Ovary (tissue), 3 donors: ENCODE measurements around the gene HIRA.

Experiments used
- POLR2A ChIP-seq: fragments of 450-650 bp; IDR thresholded peaks from one replicate; pipeline ENCODE4 v1.6.1; 2017; ENCODE audit warnings: antibody characterized with exemption, mild to moderate bottlenecking, moderate library complexity
- TF ChIP-seq, protein P1 (sequence below), 3 donors: fragments of 450-650 bp in 2 of 3; fragments of 200-600 bp in 1 of 3; IDR thresholded peaks; one replicate each; pipeline versions ENCODE4 v1.5.1 to v1.8.0; 2016 to 2022; ENCODE audit warnings: antibody characterized with exemption in 3 of 3, mild to moderate bottlenecking in 1 of 3
- donor health status: DM: no; HTN: no; CAD: no.

DNA sequence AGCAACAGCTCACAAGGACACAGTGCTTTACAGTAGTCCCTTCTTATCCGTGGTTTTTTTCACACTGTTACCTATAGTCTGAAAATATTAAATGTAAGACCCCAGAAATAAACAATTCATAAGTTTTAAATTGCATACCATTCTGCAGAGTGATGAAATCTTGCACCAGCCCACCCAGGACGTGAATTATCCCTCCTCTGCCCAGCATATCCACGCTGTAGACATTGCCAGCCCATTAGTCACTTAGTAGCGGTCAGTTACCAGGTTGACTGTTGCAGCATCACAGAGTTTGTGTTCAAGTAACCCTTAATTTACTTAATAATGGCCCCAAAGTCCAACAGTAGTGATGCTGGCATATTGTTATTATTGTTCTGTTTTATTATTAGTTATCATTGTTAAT is 143.6 kb downstream of the HIRA start:
- TF ChIP-seq, protein P1, sequence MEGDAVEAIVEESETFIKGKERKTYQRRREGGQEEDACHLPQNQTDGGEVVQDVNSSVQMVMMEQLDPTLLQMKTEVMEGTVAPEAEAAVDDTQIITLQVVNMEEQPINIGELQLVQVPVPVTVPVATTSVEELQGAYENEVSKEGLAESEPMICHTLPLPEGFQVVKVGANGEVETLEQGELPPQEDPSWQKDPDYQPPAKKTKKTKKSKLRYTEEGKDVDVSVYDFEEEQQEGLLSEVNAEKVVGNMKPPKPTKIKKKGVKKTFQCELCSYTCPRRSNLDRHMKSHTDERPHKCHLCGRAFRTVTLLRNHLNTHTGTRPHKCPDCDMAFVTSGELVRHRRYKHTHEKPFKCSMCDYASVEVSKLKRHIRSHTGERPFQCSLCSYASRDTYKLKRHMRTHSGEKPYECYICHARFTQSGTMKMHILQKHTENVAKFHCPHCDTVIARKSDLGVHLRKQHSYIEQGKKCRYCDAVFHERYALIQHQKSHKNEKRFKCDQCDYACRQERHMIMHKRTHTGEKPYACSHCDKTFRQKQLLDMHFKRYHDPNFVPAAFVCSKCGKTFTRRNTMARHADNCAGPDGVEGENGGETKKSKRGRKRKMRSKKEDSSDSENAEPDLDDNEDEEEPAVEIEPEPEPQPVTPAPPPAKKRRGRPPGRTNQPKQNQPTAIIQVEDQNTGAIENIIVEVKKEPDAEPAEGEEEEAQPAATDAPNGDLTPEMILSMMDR (IDR thresholded peaks at IDR 0.05), result no peak
- no peak for TF ChIP-seq POLR2A
